Fibroblast of upper back skin (primary cell): ENCODE data around the gene GNB4.

ENCODE experiments used
- DNase-seq: peaks from one replicate; pipeline ENCODE4 v3.0.0-alpha.2; 2013

The GNB4 gene

GRCh38 chr3:179348325-179349013, 102.8 kb downstream of the GNB4 start:
- no peak for DNase-seq

GRCh38 chr3:179347345-179348194, 103.7 kb downstream of the GNB4 start, which contains the start of gene MFN1:
Gene MFN1, plus strand, starts transcription at chr3:179347709. Its CDS starts 1,143 bp downstream, at chr3:179348852.
- DNase-seq: peak; percentile 96
